Endothelial cell of umbilical vein (primary cell): Measurements from ENCODE around the gene SLC9A9.

Experiments
- EZH2 ChIP-seq: IDR thresholded peaks from 2 replicates; pipeline ENCODE4 v1.6.1; 2012; ENCODE audit warnings: borderline replicate concordance, low read depth, mild to moderate bottlenecking, moderate library complexity, low read length, inconsistent platforms; ENCODE audit not compliant: severe bottlenecking
- GATA2 ChIP-seq: IDR thresholded peaks from 2 replicates; pipeline ENCODE4 v1.7.0; 2011; ENCODE audit warnings: low read depth, mild to moderate bottlenecking, moderate library complexity, mixed read lengths, low read length; ENCODE audit not compliant: insufficient read length, insufficient read depth
- JUN ChIP-seq: IDR thresholded peaks from 2 replicates; pipeline ENCODE4 v1.6.1; 2011; ENCODE audit warnings: borderline replicate concordance, low read depth; ENCODE audit not compliant: insufficient read length, insufficient read depth
- MYC ChIP-seq: IDR thresholded peaks from one replicate; pipeline ENCODE4 v1.6.1; 2011; ENCODE audit warnings: mild to moderate bottlenecking, low read depth, low read length
- POLR2A ChIP-seq: IDR thresholded peaks from 2 replicates; pipeline ENCODE4 v1.6.1; 2012; ENCODE audit warnings: low read depth, mild to moderate bottlenecking, control low read depth, low read length
- POLR2AphosphoS5 ChIP-seq: IDR thresholded peaks from 2 replicates; pipeline ENCODE4 v1.6.1; 2012; ENCODE audit warnings: low read depth, mild to moderate bottlenecking, control low read depth, low read length, moderate library complexity; ENCODE audit not compliant: insufficient read depth
- TF ChIP-seq, protein P1 (sequence below), 2 donors: IDR thresholded peaks; 1 replicate in 1 of 2; 2 replicates in 1 of 2; pipeline ENCODE4 v1.5.1; 2011; ENCODE audit warnings: low read length in 2 of 2, mild to moderate bottlenecking in 2 of 2, moderate library complexity in 2 of 2, control low read depth in 1 of 2, inconsistent platforms in 1 of 2, low read depth in 1 of 2; ENCODE audit not compliant: insufficient read depth in 1 of 2; ENCODE audit errors: extremely low read depth in 1 of 2
- TF ChIP-seq, protein P2 (sequence below): IDR thresholded peaks from 2 replicates; pipeline ENCODE4 v1.6.1; 2011; ENCODE audit not compliant: insufficient read depth, insufficient read length

DNA sequence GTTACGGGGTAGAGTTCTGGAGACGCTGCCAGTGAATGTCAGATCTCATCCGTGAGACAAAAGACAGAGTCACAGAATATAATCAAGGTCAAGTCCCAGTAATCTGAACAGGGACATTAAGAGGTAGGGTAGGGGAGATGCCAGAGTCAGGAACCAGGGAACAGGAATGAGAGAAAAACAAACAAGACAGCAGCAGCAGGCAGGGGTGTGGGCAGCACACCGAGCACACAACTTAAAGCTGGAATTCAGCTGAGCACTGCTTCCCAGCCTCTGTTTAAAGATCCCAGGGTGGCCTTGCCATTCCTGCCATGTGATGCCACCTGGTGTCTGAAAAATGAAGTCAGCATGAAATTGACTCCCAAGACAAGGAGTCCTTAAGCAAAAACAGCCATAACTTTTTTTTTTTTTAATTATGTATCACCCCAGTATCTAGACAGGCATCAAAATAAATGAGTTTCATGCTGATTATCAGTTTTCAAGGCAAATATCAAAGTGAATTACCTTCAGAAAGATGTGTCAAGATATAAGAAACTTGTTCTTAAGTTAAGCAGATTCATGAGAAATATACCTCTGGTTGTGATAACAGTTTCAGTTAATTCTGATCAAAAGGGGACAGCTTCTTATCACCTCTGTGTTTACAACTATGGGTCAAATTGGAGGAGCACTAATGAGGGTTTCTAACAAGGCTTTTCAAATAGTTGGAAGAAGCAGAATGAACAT, 203.7 kb downstream of the SLC9A9 start:
- TF ChIP-seq, protein P1, sequence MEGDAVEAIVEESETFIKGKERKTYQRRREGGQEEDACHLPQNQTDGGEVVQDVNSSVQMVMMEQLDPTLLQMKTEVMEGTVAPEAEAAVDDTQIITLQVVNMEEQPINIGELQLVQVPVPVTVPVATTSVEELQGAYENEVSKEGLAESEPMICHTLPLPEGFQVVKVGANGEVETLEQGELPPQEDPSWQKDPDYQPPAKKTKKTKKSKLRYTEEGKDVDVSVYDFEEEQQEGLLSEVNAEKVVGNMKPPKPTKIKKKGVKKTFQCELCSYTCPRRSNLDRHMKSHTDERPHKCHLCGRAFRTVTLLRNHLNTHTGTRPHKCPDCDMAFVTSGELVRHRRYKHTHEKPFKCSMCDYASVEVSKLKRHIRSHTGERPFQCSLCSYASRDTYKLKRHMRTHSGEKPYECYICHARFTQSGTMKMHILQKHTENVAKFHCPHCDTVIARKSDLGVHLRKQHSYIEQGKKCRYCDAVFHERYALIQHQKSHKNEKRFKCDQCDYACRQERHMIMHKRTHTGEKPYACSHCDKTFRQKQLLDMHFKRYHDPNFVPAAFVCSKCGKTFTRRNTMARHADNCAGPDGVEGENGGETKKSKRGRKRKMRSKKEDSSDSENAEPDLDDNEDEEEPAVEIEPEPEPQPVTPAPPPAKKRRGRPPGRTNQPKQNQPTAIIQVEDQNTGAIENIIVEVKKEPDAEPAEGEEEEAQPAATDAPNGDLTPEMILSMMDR (IDR thresholded peaks at IDR 0.05; ENCODE audit: extremely low read depth in 1 of 2, insufficient read depth in 1 of 2, low read depth in 1 of 2, low read length in 2 of 2): peak; percentile 55 to 60
- TF ChIP-seq POLR2A (no peak), JUN (no peak), GATA2 (no peak), EZH2 (no peak), MYC (no peak), POLR2AphosphoS5 (no peak)
- TF ChIP-seq, protein P2, sequence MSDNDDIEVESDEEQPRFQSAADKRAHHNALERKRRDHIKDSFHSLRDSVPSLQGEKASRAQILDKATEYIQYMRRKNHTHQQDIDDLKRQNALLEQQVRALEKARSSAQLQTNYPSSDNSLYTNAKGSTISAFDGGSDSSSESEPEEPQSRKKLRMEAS: no peak
